ENCODE data around the gene ZNF771. TPM values are rescaled to one million over a fixed set of nuclear protein-coding genes. Genes with fewer than 3 reads are reported as not detected.

ZNF771 gene
- polyA plus RNA-seq, 1 donor (not counting 4 experiments of a cell fraction or from before 2014, with no cell fraction given) = 4.0 TPM

GRCh38 chr16:30421010-30421409 is 13.6 kb downstream of the ZNF771 start:
- Histone ChIP-seq H3K27ac (ENCODE audit: control insufficient read depth, insufficient read depth, low read length) (no peak overlapping the region), H3K4me3 (ENCODE audit: control insufficient read depth in 2 of 3, extremely low read depth in 1 of 3, insufficient read depth in 2 of 3, low read depth in 1 of 3, low read length in 3 of 3) (no peak overlapping the region), H2AFZ (ENCODE audit: control insufficient read depth, low read length) (no peak overlapping the region), H3K9me1 (ENCODE audit: control insufficient read depth, extremely low read depth, insufficient read depth, low read length) (no peaks in the 10 kb centered on the region), H3K4me1 (ENCODE audit: control insufficient read depth, extremely low read depth, insufficient read depth, low read length) (peaks cover 14% of the 10 kb centered on the region), H3K9me3 (ENCODE audit: control insufficient read depth, low read depth, low read length) (no peaks in the 10 kb centered on the region), H3K9ac (ENCODE audit: control insufficient read depth, extremely low read depth, insufficient read depth, low read length) (no peak overlapping the region), H3K27me3 (ENCODE audit: control insufficient read depth, extremely low read depth, insufficient read depth, low read length) (no peaks in the 10 kb centered on the region), H3K79me2 (ENCODE audit: control insufficient read depth, insufficient read depth, low read length) (peaks cover 7% of the 10 kb centered on the region), H3K36me3 (ENCODE audit: control insufficient read depth in 2 of 2, extremely low read depth in 1 of 2, insufficient read depth in 2 of 2, low read length in 2 of 2) (peaks cover 22 to 25% of the 10 kb centered on the region in 2 experiments), H3K4me2 (ENCODE audit: control insufficient read depth, extremely low read depth, insufficient read depth, low read depth, low read length) (no peak overlapping the region), H4K20me1 (ENCODE audit: control insufficient read depth, extremely low read depth, insufficient read depth, low read length) (peaks cover 3% of the 10 kb centered on the region)
- FAIRE-seq (no peak), DNase-seq (ENCODE audit: low read depth, low spot score) (no peak)
- TF ChIP-seq, protein P1, sequence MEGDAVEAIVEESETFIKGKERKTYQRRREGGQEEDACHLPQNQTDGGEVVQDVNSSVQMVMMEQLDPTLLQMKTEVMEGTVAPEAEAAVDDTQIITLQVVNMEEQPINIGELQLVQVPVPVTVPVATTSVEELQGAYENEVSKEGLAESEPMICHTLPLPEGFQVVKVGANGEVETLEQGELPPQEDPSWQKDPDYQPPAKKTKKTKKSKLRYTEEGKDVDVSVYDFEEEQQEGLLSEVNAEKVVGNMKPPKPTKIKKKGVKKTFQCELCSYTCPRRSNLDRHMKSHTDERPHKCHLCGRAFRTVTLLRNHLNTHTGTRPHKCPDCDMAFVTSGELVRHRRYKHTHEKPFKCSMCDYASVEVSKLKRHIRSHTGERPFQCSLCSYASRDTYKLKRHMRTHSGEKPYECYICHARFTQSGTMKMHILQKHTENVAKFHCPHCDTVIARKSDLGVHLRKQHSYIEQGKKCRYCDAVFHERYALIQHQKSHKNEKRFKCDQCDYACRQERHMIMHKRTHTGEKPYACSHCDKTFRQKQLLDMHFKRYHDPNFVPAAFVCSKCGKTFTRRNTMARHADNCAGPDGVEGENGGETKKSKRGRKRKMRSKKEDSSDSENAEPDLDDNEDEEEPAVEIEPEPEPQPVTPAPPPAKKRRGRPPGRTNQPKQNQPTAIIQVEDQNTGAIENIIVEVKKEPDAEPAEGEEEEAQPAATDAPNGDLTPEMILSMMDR (optimal IDR thresholded peaks at IDR 0.05 in 1 of 3, IDR thresholded peaks at IDR 0.05 in 1 of 3, conservative IDR thresholded peaks at IDR 0.05 in 1 of 3; ENCODE audit: extremely low read depth in 1 of 3, insufficient read depth in 2 of 3, low read length in 3 of 3) = no peak
- no peak for TF ChIP-seq EZH2 (IDR thresholded peaks at IDR 0.05; ENCODE audit: low read length)
- dilution Hi-C loops (cut with MboI; ENCODE audit: extremely low pct_ligation_motif_present, low sequenced_read_pairs) = no loop called here

DNA sequence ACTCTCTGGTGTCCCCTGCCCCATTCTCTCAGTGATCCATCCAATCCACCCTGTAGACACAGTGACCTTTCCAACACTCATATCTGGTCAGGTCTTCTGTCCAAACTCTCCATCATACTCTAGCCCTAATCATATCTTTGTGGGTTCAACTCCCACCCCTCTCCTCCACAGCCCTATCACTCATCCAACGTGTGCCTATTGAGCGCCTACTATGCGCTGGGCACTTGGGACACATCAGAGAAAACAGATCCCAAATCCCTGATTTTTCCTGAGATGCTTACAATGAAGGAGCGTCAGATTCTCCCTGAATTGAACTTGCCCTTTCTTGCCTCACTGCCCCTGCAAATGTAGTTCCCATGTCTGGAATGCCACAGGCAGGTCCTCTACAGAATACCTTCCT is 20.6 kb downstream of the ZNF771 start:
- Histone ChIP-seq H3K9ac (ENCODE audit: control insufficient read depth, extremely low read depth, insufficient read depth, low read length) (no peak overlapping the region), H3K27me3 (ENCODE audit: control insufficient read depth, extremely low read depth, insufficient read depth, low read length) (no peaks in the 10 kb centered on the region), H3K9me1 (ENCODE audit: control insufficient read depth, extremely low read depth, insufficient read depth, low read length) (no peaks in the 10 kb centered on the region), H3K4me3 (ENCODE audit: control insufficient read depth in 2 of 3, extremely low read depth in 1 of 3, insufficient read depth in 2 of 3, low read depth in 1 of 3, low read length in 3 of 3) (no peak overlapping the region), H2AFZ (ENCODE audit: control insufficient read depth, low read length) (no peak overlapping the region), H4K20me1 (ENCODE audit: control insufficient read depth, extremely low read depth, insufficient read depth, low read length) (peaks cover 3% of the 10 kb centered on the region), H3K36me3 (ENCODE audit: control insufficient read depth in 2 of 2, extremely low read depth in 1 of 2, insufficient read depth in 2 of 2, low read length in 2 of 2) (peaks cover 11 to 24% of the 10 kb centered on the region in 2 experiments), H3K9me3 (ENCODE audit: control insufficient read depth, low read depth, low read length) (no peaks in the 10 kb centered on the region), H3K4me2 (ENCODE audit: control insufficient read depth, extremely low read depth, insufficient read depth, low read depth, low read length) (no peak overlapping the region), H3K79me2 (ENCODE audit: control insufficient read depth, insufficient read depth, low read length) (peaks cover 30% of the 10 kb centered on the region), H3K27ac (ENCODE audit: control insufficient read depth, insufficient read depth, low read length) (no peak overlapping the region), H3K4me1 (ENCODE audit: control insufficient read depth, extremely low read depth, insufficient read depth, low read length) (peaks cover 10% of the 10 kb centered on the region)
- FAIRE-seq (no peak), DNase-seq (ENCODE audit: low read depth, low spot score) (no peak)
- no peak for TF ChIP-seq EZH2 (IDR thresholded peaks at IDR 0.05; ENCODE audit: low read length)
- TF ChIP-seq, protein P1 (optimal IDR thresholded peaks at IDR 0.05 in 1 of 3, IDR thresholded peaks at IDR 0.05 in 1 of 3, conservative IDR thresholded peaks at IDR 0.05 in 1 of 3; ENCODE audit: extremely low read depth in 1 of 3, insufficient read depth in 2 of 3, low read length in 3 of 3) = no peak
- dilution Hi-C loops (cut with MboI; ENCODE audit: extremely low pct_ligation_motif_present, low sequenced_read_pairs) = no loop called here
